Medulla oblongata (tissue), 1 donor: ENCODE results near the gene MYRFL.
"Not testable (repeated sequence)": the region's sequence is repeated elsewhere in the genome, so short reads cannot be mapped to it uniquely, and the experiment has no call there.

Experiments
- DNase-seq: peaks from one replicate; pipeline ENCODE4 v3.0.0-alpha.2; 2015; ENCODE audit errors: extremely low spot score

MYRFL gene

GRCh38 chr12:69987579-69988091 lies 162.6 kb downstream of the MYRFL start:
- no peak for DNase-seq

GRCh38 chr12:69988481-69989321 lies 163.7 kb downstream of the MYRFL start:
- no peak for DNase-seq

GRCh38 chr12:69991690-69992288 lies 166.8 kb downstream of the MYRFL start:
- peak; percentile 7 for DNase-seq

GRCh38 chr12:69993433-69993832 lies 168.4 kb downstream of the MYRFL start:
- DNase-seq, result no peak

GRCh38 chr12:69994086-69994485 lies 169.1 kb downstream of the MYRFL start:
- not testable (repeated sequence) for DNase-seq

GRCh38 chr12:69994724-69995173 lies 169.7 kb downstream of the MYRFL start:
- no peak for DNase-seq

GRCh38 chr12:69996241-69996640 lies 171.2 kb downstream of the MYRFL start:
- DNase-seq, result no peak

- DNase-seq, result no peak
Measured at GRCh38 chr12:69996722-69997121, 171.7 kb downstream of the MYRFL start.

- no peak for DNase-seq
Measured at GRCh38 chr12:69998011-69998410, 173.0 kb downstream of the MYRFL start.

GRCh38 chr12:69998922-69999321 lies 173.9 kb downstream of the MYRFL start:
- no peak for DNase-seq

- no peak for DNase-seq
Measured at GRCh38 chr12:69999561-69999960, 174.5 kb downstream of the MYRFL start.

GRCh38 chr12:70002097-70002911 lies 177.3 kb downstream of the MYRFL start:
- DNase-seq, result no peak

GRCh38 chr12:70002912-70003255 lies 177.9 kb downstream of the MYRFL start:
- DNase-seq, result no peak

GRCh38 chr12:70005864-70006618 lies 181.0 kb downstream of the MYRFL start:
- no peak for DNase-seq

GRCh38 chr12:70006619-70006973 lies 181.6 kb downstream of the MYRFL start:
- DNase-seq, result no peak

- DNase-seq, result no peak
Measured at GRCh38 chr12:70007687-70008086, 182.7 kb downstream of the MYRFL start.
